ENCODE results near the gene GBP7. TPM values are rescaled to one million over a fixed set of nuclear protein-coding genes. Genes with fewer than 3 reads are reported as not detected.

The GBP7 gene
- total and polyA plus RNA-seq, 9 donors, result 0.15 to 0.28 TPM; not detected in 7

GRCh38 chr1:89211035-89211634, 35.3 kb upstream of the GBP7 start:
- WGBS, 3 donors, result 91 to 100% (median 96%) methylated on average over 1 of the region's 1 CpG
- Histone ChIP-seq H3K36me3 (no peaks in the 10 kb centered on the region), H3K27ac (no peak overlapping the region), H3K27me3 (no peaks in the 10 kb centered on the region), H3K4me3 (no peak overlapping the region), H3K9me3 (no peaks in the 10 kb centered on the region), H3K4me1 (ENCODE audit: insufficient read depth) (no peaks in the 10 kb centered on the region)
- TF ChIP-seq POLR2A (IDR thresholded peaks at IDR 0.05) (no peak), CTCF (IDR thresholded peaks at IDR 0.05) (no peak), EP300 (IDR thresholded peaks at IDR 0.05) (no peak)
- intact Hi-C loops (cut with DNase I), result no loop called here
- no peak for DNase-seq

- no peaks in the 10 kb centered on the region for H3K4me1 ChIP-seq (ENCODE audit: insufficient read depth)
- intact Hi-C loops (cut with DNase I), result no loop called here
- 93 to 96% (median 95%) methylated on average over 3 of the region's 3 CpGs for WGBS, 3 donors
Observed at GRCh38 chr1:89206373-89206772, 30.6 kb upstream of the GBP7 start.

GRCh38 chr1:89203166-89203565, 27.4 kb upstream of the GBP7 start:
- DNase-seq, result no peak
- Histone ChIP-seq H3K27me3 (no peaks in the 10 kb centered on the region), H3K36me3 (no peaks in the 10 kb centered on the region), H3K27ac (no peak overlapping the region), H3K4me1 (ENCODE audit: insufficient read depth) (peaks cover 6% of the 10 kb centered on the region), H3K4me3 (no peak overlapping the region), H3K9me3 (peaks cover 0 to 5% of the 10 kb centered on the region in 2 donors)
- intact Hi-C loops (cut with DNase I), result no loop called here
- no peak for TF ChIP-seq CTCF (IDR thresholded peaks at IDR 0.05)
- TF ChIP-seq POLR2A (IDR thresholded peaks at IDR 0.05), result no peak
- TF ChIP-seq EP300 (IDR thresholded peaks at IDR 0.05), result no peak
- 91 to 100% (median 100%) methylated on average over 1 of the region's 1 CpG for WGBS, 3 donors

More at GRCh38 chr1:89206373-89206772, 30.6 kb upstream of the GBP7 start:
- DNase-seq, result no peak
- Histone ChIP-seq H3K4me3 (no peak overlapping the region), H3K27ac (no peak overlapping the region), H3K9me3 (peaks cover 0 to 5% of the 10 kb centered on the region in 2 donors), H3K36me3 (no peaks in the 10 kb centered on the region), H3K27me3 (no peaks in the 10 kb centered on the region)
- TF ChIP-seq POLR2A (IDR thresholded peaks at IDR 0.05) (no peak), EP300 (IDR thresholded peaks at IDR 0.05) (no peak), CTCF (IDR thresholded peaks at IDR 0.05) (no peak)

- Histone ChIP-seq H3K4me1 (ENCODE audit: insufficient read depth) (peaks cover 7% of the 10 kb centered on the region), H3K9me3 (peaks cover 0 to 5% of the 10 kb centered on the region in 2 donors), H3K36me3 (no peaks in the 10 kb centered on the region), H3K27ac (peak overlapping the region in 1 of 2 donors; percentile 82), H3K4me3 (no peak overlapping the region), H3K27me3 (no peaks in the 10 kb centered on the region)
- intact Hi-C loops (cut with DNase I), result no loop called here
- 66 to 75% (median 71%) methylated on average over 4 of the region's 4 CpGs for WGBS, 3 donors
- DNase-seq, result no peak
- TF ChIP-seq POLR2A (IDR thresholded peaks at IDR 0.05) (no peak), EP300 (IDR thresholded peaks at IDR 0.05) (no peak), CTCF (IDR thresholded peaks at IDR 0.05) (no peak)
Observed at GRCh38 chr1:89201106-89201794, 25.4 kb upstream of the GBP7 start.
